ENCODE measurements around the gene NOC2L. TPM values are rescaled to one million over a fixed set of nuclear protein-coding genes. Genes with fewer than 3 reads are reported as not detected.

The NOC2L gene
- total and polyA plus RNA-seq, 9 of the 15 experiments (the other 6 are each of a cell fraction or from before 2014, with no cell fraction given) = 4.0 to 410 (median 200) TPM

DNA sequence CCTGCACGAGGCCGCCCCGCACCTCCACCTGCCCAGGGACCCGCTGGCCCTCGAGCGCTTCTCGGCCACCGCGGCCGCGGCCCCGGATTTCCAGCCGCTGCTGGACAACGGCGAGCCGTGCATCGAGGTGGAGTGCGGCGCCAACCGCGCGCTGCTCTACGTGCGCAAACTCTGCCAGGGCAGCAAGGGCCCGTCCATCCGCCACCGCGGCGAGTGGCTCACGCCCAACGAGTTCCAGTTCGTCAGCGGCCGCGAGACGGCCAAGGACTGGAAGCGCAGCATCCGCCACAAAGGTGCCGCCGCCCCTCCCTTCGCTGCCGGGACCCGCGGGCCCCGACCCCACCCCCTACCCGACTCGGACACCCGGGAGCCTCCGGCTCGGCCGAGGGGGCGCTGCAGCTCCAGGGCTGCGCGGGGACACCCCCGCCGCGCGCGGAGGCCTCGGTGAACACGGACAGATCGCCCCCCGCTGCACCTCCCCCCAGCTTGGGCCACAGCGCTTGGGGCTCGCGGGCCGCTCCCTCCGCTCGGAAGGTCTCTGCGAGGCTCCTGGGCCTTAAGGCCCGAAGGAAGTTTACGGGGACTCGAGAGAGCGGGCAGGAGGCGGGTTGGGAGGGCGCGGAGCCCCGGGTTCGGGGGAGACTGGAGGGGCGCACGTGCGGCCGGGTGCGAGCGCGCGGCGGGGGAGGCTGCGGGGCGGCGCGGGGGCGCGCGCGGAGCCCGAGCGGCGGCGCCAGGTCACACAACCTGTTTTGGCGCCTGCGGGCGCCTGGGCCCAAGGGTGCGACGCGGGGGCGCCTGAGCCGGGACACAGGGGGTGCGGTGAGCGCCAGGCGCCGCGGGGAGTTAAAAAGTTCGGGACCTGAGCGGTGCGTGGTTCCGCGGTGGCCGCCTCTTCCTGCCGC, 34.1 kb downstream of the NOC2L start:
- ATAC-seq = no peak
- DNase-seq (ENCODE audit: extremely low read depth in 1 of 4, low spot score in 3 of 4) = peak in 3 of 4 experiments; percentile 54 to 75 (median 71)
- peak overlapping the region; percentile 44 for H3K4me3 ChIP-seq
- H3K9ac ChIP-seq (ENCODE audit: insufficient read depth in 1 of 2, low read depth in 2 of 2, low read length in 2 of 2) = peak overlapping the region in 1 of 2 experiments; percentile 87; a peak in 2 of 4 replicates
- peaks cover 40 to 77% of the 10 kb centered on the region in 2 experiments for H3K27me3 ChIP-seq (ENCODE audit: control insufficient read depth in 2 of 2, insufficient read depth in 2 of 2, low read length in 2 of 2)
- FAIRE-seq = no peak
- H3K79me2 ChIP-seq (ENCODE audit: control insufficient read depth, insufficient read depth, low read length) = no peaks in the 10 kb centered on the region
- WGBS (ENCODE audit: insufficient coverage, low coverage, missing lambda C conversion rate) = 1% methylated on average over 60 of the region's 120 CpGs
- intact Hi-C loops (cut with micrococcal nuclease) = loop anchor here (5.0 kb wide), 1 partner anchor 137 kb away; no protein-coding TSS in a partner anchor
- in situ Hi-C loops (cut with MboI) = no loop called here
- H3K9me1 ChIP-seq (ENCODE audit: control insufficient read depth, insufficient read depth, low read length) = no peaks in the 10 kb centered on the region
- H3K4me1 ChIP-seq (replicated peaks in 1 of 2; ENCODE audit: control insufficient read depth in 2 of 2, insufficient read depth in 2 of 2, low read length in 2 of 2) = peaks cover 21 to 94% of the 10 kb centered on the region in 2 experiments
- ChIA-PET CTCF (ENCODE audit: low intra/inter-chr PET ratio) (interaction anchor here (0.6 kb wide), 1 partner anchor 17 kb away, joined by 4 read pairs; no protein-coding TSS in a partner anchor), POLR2A (no interaction called here)
- no peaks in the 10 kb centered on the region for H3K36me3 ChIP-seq (ENCODE audit: control insufficient read depth, insufficient read depth, low read length)
- no peak overlapping the region for H3K27ac ChIP-seq (ENCODE audit: extremely low read depth, low read depth, low read length)
- peaks cover 58% of the 10 kb centered on the region for H4K20me1 ChIP-seq (replicated peaks; ENCODE audit: control insufficient read depth, insufficient read depth, low read length)
- no peaks in the 10 kb centered on the region for H3K9me3 ChIP-seq (replicated peaks; ENCODE audit: control insufficient read depth, insufficient read depth, low read depth, low read length)
- peak overlapping the region; percentile 79 for H2AFZ ChIP-seq (ENCODE audit: low read depth, low read length)
- BruUV-seq (replicated peaks) = no TSS peak
- peak overlapping the region; percentile 65; the same call in 1 of the 2 replicates for H3K4me2 ChIP-seq (ENCODE audit: insufficient read depth, low read length)
- TF ChIP-seq CTCF (IDR thresholded peaks at IDR 0.05 in 2 of 3, conservative IDR thresholded peaks at IDR 0.05 in 1 of 3; ENCODE audit: insufficient read depth in 2 of 3, low read depth in 1 of 3, low read length in 3 of 3) (peak in 2 of 3 experiments; percentile 1 to 23; a peak in 1 of 6 replicates), ZBTB5 (IDR thresholded peaks at IDR 0.05) (no peak), EZH2 (IDR thresholded peaks at IDR 0.05; ENCODE audit: borderline replicate concordance, low read depth, low read length) (peak; percentile 91; the same call in 1 of the 2 replicates), CCAR2 (IDR thresholded peaks at IDR 0.05; ENCODE audit: low read depth, low read length) (no peak), ZFP91 (CRISPR knock-in tag; IDR thresholded peaks at IDR 0.05) (no peak), RBFOX2 (IDR thresholded peaks at IDR 0.05; ENCODE audit: low read depth, low read length) (peak; percentile 25; the same call in 1 of the 2 replicates), RBBP5 (IDR thresholded peaks at IDR 0.05; ENCODE audit: borderline replicate concordance, insufficient read depth, low read length, poor library complexity, severe bottlenecking) (peak; percentile 22), YY1 (IDR thresholded peaks at IDR 0.05; ENCODE audit: borderline replicate concordance in 1 of 3, control insufficient read depth in 1 of 3, extremely low read depth in 1 of 3, insufficient read depth in 3 of 3, insufficient read length in 1 of 3, insufficient replicate concordance in 2 of 3, low read depth in 1 of 3, low read length in 2 of 3) (peak in 1 of 3 experiments; percentile 17)
- TF ChIP-seq, protein P1, sequence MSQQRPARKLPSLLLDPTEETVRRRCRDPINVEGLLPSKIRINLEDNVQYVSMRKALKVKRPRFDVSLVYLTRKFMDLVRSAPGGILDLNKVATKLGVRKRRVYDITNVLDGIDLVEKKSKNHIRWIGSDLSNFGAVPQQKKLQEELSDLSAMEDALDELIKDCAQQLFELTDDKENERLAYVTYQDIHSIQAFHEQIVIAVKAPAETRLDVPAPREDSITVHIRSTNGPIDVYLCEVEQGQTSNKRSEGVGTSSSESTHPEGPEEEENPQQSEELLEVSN (IDR thresholded peaks at IDR 0.05; ENCODE audit: borderline replicate concordance in 1 of 2, extremely low read depth in 1 of 2, insufficient read depth in 1 of 2, insufficient read length in 1 of 2, low read depth in 1 of 2, low read length in 1 of 2, poor library complexity in 1 of 2, severe bottlenecking in 1 of 2) = peak in 1 of 2 experiments; percentile 68
